GM10266 (cell line): Measurements from ENCODE around the gene LARGE1.

Experiments used
- DNase-seq: peaks from one replicate; pipeline ENCODE4 v3.0.0; 2012; ENCODE audit errors: extremely low spot score
- CTCF ChIP-seq: IDR thresholded peaks from 2 replicates; pipeline ENCODE4 v1.5.1; 2012; ENCODE audit warnings: mild to moderate bottlenecking, low read depth; ENCODE audit not compliant: control insufficient read depth, insufficient read depth; ENCODE audit errors: missing control alignments

LARGE1 gene

GRCh38 chr22:33922349-33922681 is 2.0 kb upstream of the LARGE1 start:
- no peak for DNase-seq
- TF ChIP-seq CTCF: no peak

DNA sequence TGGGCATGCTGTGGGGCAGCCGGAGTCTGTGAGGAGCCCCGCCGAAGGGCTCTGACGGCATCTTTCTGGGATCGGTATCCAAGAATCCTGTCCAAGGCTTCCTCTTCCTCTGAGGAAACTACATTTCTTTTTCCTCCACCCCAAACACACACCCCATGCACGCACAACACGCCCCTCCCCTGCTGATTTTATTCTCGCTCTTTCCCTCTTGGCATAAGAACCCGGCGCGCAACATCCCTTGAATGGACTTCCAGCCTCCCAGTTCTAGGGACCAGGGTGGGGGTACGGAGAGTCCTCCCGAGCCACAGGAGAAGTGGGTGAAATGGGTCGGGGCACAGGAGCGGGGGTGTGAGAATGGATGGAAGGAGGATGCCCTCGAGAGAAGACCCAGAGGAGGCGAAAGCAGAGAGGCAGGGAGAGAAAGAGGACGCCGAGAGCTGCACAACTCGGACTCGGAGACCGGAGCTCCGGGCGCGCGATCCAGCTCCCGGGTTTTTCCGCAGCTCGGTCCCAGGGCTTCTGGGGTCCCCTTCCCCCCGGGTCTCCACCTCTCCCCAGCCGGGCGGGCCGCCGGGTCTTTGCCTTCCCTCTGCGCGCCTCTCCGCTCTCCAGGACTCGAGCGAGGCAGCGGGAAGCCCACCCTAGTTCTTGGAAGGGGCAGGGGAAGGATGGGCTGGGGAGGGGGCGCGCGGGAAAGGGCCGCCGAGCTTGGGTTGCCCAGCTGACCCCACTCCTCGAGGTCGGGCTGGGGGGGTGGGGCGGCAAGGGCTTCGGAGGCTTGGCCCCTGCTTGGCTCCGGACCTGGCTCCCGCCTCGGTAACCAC is 1.5 kb upstream of the LARGE1 start:
- DNase-seq: peak; percentile 43
- TF ChIP-seq CTCF: no peak

- no peak for TF ChIP-seq CTCF
- peak; percentile 91 for DNase-seq
These were observed 750 bp upstream of the LARGE1 start for GRCh38 chr22:33920927-33921524.

GRCh38 chr22:33919391-33920196 is 682 bp downstream of the LARGE1 start:
- DNase-seq: no peak

GRCh38 chr22:33918676-33919365 is 1.5 kb downstream of the LARGE1 start:
- no peak for TF ChIP-seq CTCF
- no peak for DNase-seq

More at GRCh38 chr22:33919391-33920196, 682 bp downstream of the LARGE1 start:
- no peak for TF ChIP-seq CTCF

- DNase-seq: no peak
- TF ChIP-seq CTCF: peak; percentile 14
These were observed 2.4 kb downstream of the LARGE1 start for GRCh38 chr22:33917744-33918406.
